ENCODE data around the gene PRSS27. TPM values are rescaled to one million over a fixed set of nuclear protein-coding genes. Genes with fewer than 3 reads are reported as not detected.

The PRSS27 gene
- total and polyA plus RNA-seq, 2 donors (not counting 1 experiment from before 2014, with no cell fraction given): 2.1 to 2.4 TPM

DNA sequence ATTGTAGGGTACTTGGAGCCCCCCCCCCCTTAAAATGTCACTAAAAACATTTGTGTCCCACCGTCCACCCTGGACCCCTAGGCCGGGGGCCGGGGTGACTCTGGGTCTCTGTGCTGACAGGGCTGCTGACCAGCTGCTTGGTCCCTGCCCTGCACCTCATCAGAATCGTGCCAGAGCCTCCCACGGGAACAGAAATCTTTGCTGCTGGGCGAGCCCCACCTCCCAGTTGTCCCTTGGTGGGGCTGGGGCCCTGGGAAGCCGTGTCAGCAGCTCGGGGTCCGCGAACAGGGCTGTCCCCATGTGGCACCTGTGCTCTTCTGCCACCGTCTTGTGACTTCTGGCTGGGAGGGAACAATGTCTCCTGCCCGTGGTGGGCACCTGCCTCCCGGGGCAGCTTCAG is 19.2 kb downstream of the PRSS27 start:
- H3K4me1 Mint-ChIP-seq: no peaks in the 10 kb centered on the region
- Histone ChIP-seq H3K36me3 (replicated peaks in 1 of 2; ENCODE audit: control extremely low read depth in 1 of 2, control insufficient read depth in 1 of 2, extremely low read depth in 1 of 2, insufficient read depth in 2 of 2, low read length in 1 of 2) (peaks cover 3 to 86% of the 10 kb centered on the region in 2 experiments), H3K4me3 (ENCODE audit: control extremely low read depth in 1 of 5, extremely low read depth in 1 of 5, insufficient read depth in 1 of 5, low read depth in 2 of 5, low read length in 4 of 5) (no peak overlapping the region), H3K9me3 (ENCODE audit: control extremely low read depth in 1 of 3, control insufficient read depth in 2 of 3, insufficient read depth in 1 of 3, low read length in 2 of 3) (no peaks in the 10 kb centered on the region), H3K27ac (ENCODE audit: low read length in 2 of 2) (no peak overlapping the region), H3K4me2 (replicated peaks; ENCODE audit: low read depth, low read length, poor library complexity, severe bottlenecking) (no peak overlapping the region), H3K4me1 (ENCODE audit: control insufficient read depth in 2 of 2, insufficient read depth in 2 of 2, low read length in 2 of 2) (no peaks in the 10 kb centered on the region), H4K20me1 (ENCODE audit: control insufficient read depth, insufficient read depth, low read length, poor library complexity, severe bottlenecking) (peaks cover 90% of the 10 kb centered on the region), H3K27me3 (replicated peaks in 1 of 4; ENCODE audit: control extremely low read depth in 1 of 4, control insufficient read depth in 3 of 4, insufficient read depth in 4 of 4, low read length in 3 of 4) (no peaks in the 10 kb centered on the region), H3K79me2 (ENCODE audit: control insufficient read depth, insufficient read depth, low read length) (peaks cover 51% of the 10 kb centered on the region), H2AFZ (ENCODE audit: insufficient read depth, low read depth, low read length, poor library complexity, severe bottlenecking) (no peak overlapping the region), H3K9ac (ENCODE audit: low read length) (no peak overlapping the region)
- POLR2A ChIA-PET: no interaction called here
- no peak overlapping the region for H3K4me3 Mint-ChIP-seq
- H3K27ac Mint-ChIP-seq: no peak overlapping the region
- H3K9me3 Mint-ChIP-seq (ENCODE audit: insufficient read depth): no peaks in the 10 kb centered on the region
- intact Hi-C loops (cut with micrococcal nuclease): no loop called here
- CTCF ChIA-PET: no interaction called here
- DNase-seq (no peak), ATAC-seq (ENCODE audit: low read depth) (no peak)
- H3K27me3 Mint-ChIP-seq: no peaks in the 10 kb centered on the region
- 92% methylated on average over 13 of the region's 13 CpGs for WGBS (ENCODE audit: insufficient coverage)
- no peak for TF ChIP-seq EZH2 (IDR thresholded peaks at IDR 0.05; ENCODE audit: borderline replicate concordance, insufficient read depth, low read depth, low read length, poor library complexity, severe bottlenecking)
- TF ChIP-seq, protein P1, sequence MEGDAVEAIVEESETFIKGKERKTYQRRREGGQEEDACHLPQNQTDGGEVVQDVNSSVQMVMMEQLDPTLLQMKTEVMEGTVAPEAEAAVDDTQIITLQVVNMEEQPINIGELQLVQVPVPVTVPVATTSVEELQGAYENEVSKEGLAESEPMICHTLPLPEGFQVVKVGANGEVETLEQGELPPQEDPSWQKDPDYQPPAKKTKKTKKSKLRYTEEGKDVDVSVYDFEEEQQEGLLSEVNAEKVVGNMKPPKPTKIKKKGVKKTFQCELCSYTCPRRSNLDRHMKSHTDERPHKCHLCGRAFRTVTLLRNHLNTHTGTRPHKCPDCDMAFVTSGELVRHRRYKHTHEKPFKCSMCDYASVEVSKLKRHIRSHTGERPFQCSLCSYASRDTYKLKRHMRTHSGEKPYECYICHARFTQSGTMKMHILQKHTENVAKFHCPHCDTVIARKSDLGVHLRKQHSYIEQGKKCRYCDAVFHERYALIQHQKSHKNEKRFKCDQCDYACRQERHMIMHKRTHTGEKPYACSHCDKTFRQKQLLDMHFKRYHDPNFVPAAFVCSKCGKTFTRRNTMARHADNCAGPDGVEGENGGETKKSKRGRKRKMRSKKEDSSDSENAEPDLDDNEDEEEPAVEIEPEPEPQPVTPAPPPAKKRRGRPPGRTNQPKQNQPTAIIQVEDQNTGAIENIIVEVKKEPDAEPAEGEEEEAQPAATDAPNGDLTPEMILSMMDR (IDR thresholded peaks at IDR 0.05): no peak

DNA sequence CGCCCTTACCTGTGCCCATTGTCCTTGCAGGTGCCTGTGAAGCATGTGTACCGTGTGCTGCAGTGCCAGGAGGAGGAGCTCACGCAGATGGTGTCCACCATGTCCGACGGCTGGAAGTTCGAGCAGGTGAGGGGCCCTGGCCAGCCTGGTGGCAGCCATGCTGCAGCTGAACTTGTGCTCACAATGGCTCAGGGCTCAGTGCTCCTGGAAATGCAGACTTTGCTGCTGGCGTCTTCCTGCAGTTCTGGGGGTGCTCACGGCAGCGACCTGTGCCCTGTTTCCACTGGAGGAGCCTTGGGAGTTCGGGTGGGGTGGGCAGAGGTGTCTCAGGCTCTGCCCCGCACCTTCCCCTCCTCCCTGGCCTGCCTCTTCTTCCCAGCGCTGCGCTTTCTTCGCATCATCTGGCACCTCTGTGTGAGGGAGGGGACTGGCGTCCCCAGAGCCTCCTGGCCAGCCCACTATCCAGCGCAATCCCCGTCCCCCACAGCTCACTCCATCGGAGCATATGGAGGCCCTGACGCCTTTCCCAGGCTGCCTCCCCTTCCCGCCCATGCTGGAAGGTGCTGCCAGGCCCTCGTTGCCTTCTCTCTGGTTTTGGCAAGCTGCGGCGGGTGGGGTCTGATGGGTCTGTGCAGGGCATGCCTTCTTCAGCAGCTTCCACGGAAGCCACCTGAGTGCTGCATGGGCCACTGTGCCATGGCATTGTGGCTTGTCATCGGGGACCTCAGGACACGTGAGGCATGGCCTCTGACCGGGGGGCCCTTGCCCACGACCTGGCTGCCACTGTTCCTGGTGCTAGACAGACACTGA is 20.0 kb downstream of the PRSS27 start:
- H3K27ac ChIP-seq (ENCODE audit: low read length in 2 of 2): no peak overlapping the region
- DNase-seq (no peak), ATAC-seq (ENCODE audit: low read depth) (no peak)
- peaks cover 51% of the 10 kb centered on the region for H3K79me2 ChIP-seq (ENCODE audit: control insufficient read depth, insufficient read depth, low read length)
- Mint-ChIP-seq H3K4me3 (no peak overlapping the region), H3K9me3 (ENCODE audit: insufficient read depth) (no peaks in the 10 kb centered on the region), H3K27me3 (no peaks in the 10 kb centered on the region), H3K27ac (no peak overlapping the region), H3K4me1 (no peaks in the 10 kb centered on the region)
- intact Hi-C loops (cut with micrococcal nuclease): no loop called here
- peaks cover 3 to 79% of the 10 kb centered on the region in 2 experiments for H3K36me3 ChIP-seq (replicated peaks in 1 of 2; ENCODE audit: control extremely low read depth in 1 of 2, control insufficient read depth in 1 of 2, extremely low read depth in 1 of 2, insufficient read depth in 2 of 2, low read length in 1 of 2)
- no peak for TF ChIP-seq EZH2 (IDR thresholded peaks at IDR 0.05; ENCODE audit: borderline replicate concordance, insufficient read depth, low read depth, low read length, poor library complexity, severe bottlenecking)
- TF ChIP-seq, protein P1 (IDR thresholded peaks at IDR 0.05): no peak
- no peak overlapping the region for H3K4me2 ChIP-seq (replicated peaks; ENCODE audit: low read depth, low read length, poor library complexity, severe bottlenecking)
- H2AFZ ChIP-seq (ENCODE audit: insufficient read depth, low read depth, low read length, poor library complexity, severe bottlenecking): no peak overlapping the region
- H4K20me1 ChIP-seq (ENCODE audit: control insufficient read depth, insufficient read depth, low read length, poor library complexity, severe bottlenecking): peaks cover 82% of the 10 kb centered on the region
- no peak overlapping the region for H3K4me3 ChIP-seq (ENCODE audit: control extremely low read depth in 1 of 5, extremely low read depth in 1 of 5, insufficient read depth in 1 of 5, low read depth in 2 of 5, low read length in 4 of 5)
- no peaks in the 10 kb centered on the region for H3K9me3 ChIP-seq (ENCODE audit: control extremely low read depth in 1 of 3, control insufficient read depth in 2 of 3, insufficient read depth in 1 of 3, low read length in 2 of 3)
- ChIA-PET POLR2A (no interaction called here), CTCF (no interaction called here)
- WGBS (ENCODE audit: insufficient coverage): 97% methylated on average over 23 of the region's 28 CpGs
- H3K27me3 ChIP-seq (replicated peaks in 1 of 4; ENCODE audit: control extremely low read depth in 1 of 4, control insufficient read depth in 3 of 4, insufficient read depth in 4 of 4, low read length in 3 of 4): no peaks in the 10 kb centered on the region
- H3K4me1 ChIP-seq (ENCODE audit: control insufficient read depth in 2 of 2, insufficient read depth in 2 of 2, low read length in 2 of 2): no peaks in the 10 kb centered on the region
- H3K9ac ChIP-seq (ENCODE audit: low read length): no peak overlapping the region

Data from B cell (primary cell).